Liver (tissue), 3 donors: ENCODE data around the gene WNT4.

Experiments
- ATF3 ChIP-seq: IDR thresholded peaks from 2 replicates; pipeline ENCODE4 v1.6.1; 2016; ENCODE audit warnings: antibody characterized with exemption
- CTCF ChIP-seq: fragments of 150-350 bp; IDR thresholded peaks from 2 replicates; pipeline ENCODE4 v1.5.1; 2017; ENCODE audit warnings: improper control_type of control experiment, low read depth, low read length; ENCODE audit not compliant: missing input control
- HNF4G ChIP-seq: IDR thresholded peaks from 2 replicates; pipeline ENCODE4 v1.6.1; 2016; ENCODE audit warnings: antibody characterized with exemption
- JUND ChIP-seq, 2 donors: IDR thresholded peaks; 2 replicates each; pipeline ENCODE4 v1.6.1; 2016; ENCODE audit warnings: antibody characterized with exemption in 2 of 2
- MAX ChIP-seq: IDR thresholded peaks from 2 replicates; pipeline ENCODE4 v1.6.1; 2016; ENCODE audit warnings: antibody characterized with exemption
- RAD21 ChIP-seq, 2 donors: IDR thresholded peaks; 2 replicates each; pipeline ENCODE4 v1.6.1; 2016; ENCODE audit warnings: antibody characterized with exemption in 2 of 2, mild to moderate bottlenecking in 2 of 2
- REST ChIP-seq: IDR thresholded peaks from 2 replicates; pipeline ENCODE4 v1.6.1; 2016; ENCODE audit warnings: antibody characterized with exemption, mild to moderate bottlenecking
- RXRA ChIP-seq, 2 donors: IDR thresholded peaks; 2 replicates each; pipeline ENCODE4 v1.6.1; 2017 to 2018; ENCODE audit warnings: antibody characterized with exemption in 2 of 2, mild to moderate bottlenecking in 1 of 2
- SP1 ChIP-seq: IDR thresholded peaks from 2 replicates; pipeline ENCODE4 v1.6.1; 2018; ENCODE audit warnings: antibody characterized with exemption, mild to moderate bottlenecking
- TAF1 ChIP-seq: conservative IDR thresholded peaks from 2 replicates; pipeline ENCODE4 v1.6.1; 2016; ENCODE audit warnings: antibody characterized with exemption, mild to moderate bottlenecking
- YY1 ChIP-seq: IDR thresholded peaks from 2 replicates; pipeline ENCODE4 v1.6.1; 2016; ENCODE audit warnings: antibody characterized with exemption, mild to moderate bottlenecking
- ZBTB33 ChIP-seq: IDR thresholded peaks from 2 replicates; pipeline ENCODE4 v1.6.1; 2016; ENCODE audit warnings: antibody characterized with exemption
- donor health status: healthy.
- donor health status: healthy.

GRCh38 chr1:22118291-22118992 lies 24.5 kb downstream of the WNT4 start:
- TF ChIP-seq CTCF (no peak), TAF1 (no peak), REST (no peak), RAD21 (IDR thresholded peaks at IDR 0.05) (no peak), MAX (no peak), RXRA (IDR thresholded peaks at IDR 0.05) (no peak), ZBTB33 (no peak), HNF4G (no peak), JUND (IDR thresholded peaks at IDR 0.05) (no peak), YY1 (no peak), ATF3 (no peak), SP1 (no peak)
